GM19468 (cell line): ENCODE measurements around the gene AGBL4.

Experiments used
- ATAC-seq: cut with Tn5 transposase; IDR thresholded peaks from one replicate; pipeline ENCODE4 v1.9.1; 2021; ENCODE audit warnings: mild to moderate bottlenecking, moderate library complexity, moderate number of reproducible peaks; ENCODE audit not compliant: unreplicated experiment; ENCODE audit errors: extremely low read depth

The AGBL4 gene

GRCh38 chr1:48591181-48591580, 1432.6 kb downstream of the AGBL4 start:
- no peak for ATAC-seq

- no peak for ATAC-seq
Measured at GRCh38 chr1:48588061-48588460, 1435.7 kb downstream of the AGBL4 start.

- ATAC-seq: no peak
Measured at GRCh38 chr1:48582408-48582807, 1441.3 kb downstream of the AGBL4 start.

- no peak for ATAC-seq
Measured at GRCh38 chr1:48581270-48581669, 1442.5 kb downstream of the AGBL4 start.

GRCh38 chr1:48576565-48576964, 1447.2 kb downstream of the AGBL4 start:
- no peak for ATAC-seq

GRCh38 chr1:48572646-48573258, 1451.0 kb downstream of the AGBL4 start:
- no peak for ATAC-seq

GRCh38 chr1:48572134-48572533, 1451.6 kb downstream of the AGBL4 start:
- no peak for ATAC-seq

GRCh38 chr1:48571303-48571987, 1452.3 kb downstream of the AGBL4 start:
- ATAC-seq: no peak

- no peak for ATAC-seq
Measured at GRCh38 chr1:48570568-48570967, 1453.2 kb downstream of the AGBL4 start.

- ATAC-seq: no peak
Measured at GRCh38 chr1:48568501-48568900, 1455.3 kb downstream of the AGBL4 start.

- ATAC-seq: no peak
Measured at GRCh38 chr1:48566492-48566891, 1457.3 kb downstream of the AGBL4 start.

GRCh38 chr1:48563021-48563420, 1460.7 kb downstream of the AGBL4 start:
- no peak for ATAC-seq

- no peak for ATAC-seq
Measured at GRCh38 chr1:48561444-48561843, 1462.3 kb downstream of the AGBL4 start.

- ATAC-seq: no peak
Measured at GRCh38 chr1:48560577-48560976, 1463.2 kb downstream of the AGBL4 start.

- ATAC-seq: no peak
Measured at GRCh38 chr1:48560116-48560515, 1463.6 kb downstream of the AGBL4 start.

- ATAC-seq: no peak
Measured at GRCh38 chr1:48558366-48558765, 1465.4 kb downstream of the AGBL4 start.

GRCh38 chr1:48556186-48556850, 1467.4 kb downstream of the AGBL4 start:
- ATAC-seq: no peak

- no peak for ATAC-seq
Measured at GRCh38 chr1:48555271-48555670, 1468.5 kb downstream of the AGBL4 start.

- ATAC-seq: no peak
Measured at GRCh38 chr1:48552903-48553606, 1470.7 kb downstream of the AGBL4 start.

GRCh38 chr1:48552420-48552819, 1471.3 kb downstream of the AGBL4 start:
- ATAC-seq: no peak

GRCh38 chr1:48548985-48549384, 1474.8 kb downstream of the AGBL4 start:
- no peak for ATAC-seq
